WTC11 (cell line): ENCODE results near the gene ZNF584. TPM values are rescaled to one million over a fixed set of nuclear protein-coding genes. Genes with fewer than 3 reads are reported as not detected.

Source experiments
- ATAC-seq: fragments of 200-7000 bp; cut with Tn5 transposase; 2 replicates; pipeline ENCODE4 v1.10.0; 2021; ENCODE audit warnings: mild to moderate bottlenecking, moderate library complexity
- CTCF ChIA-PET: fragments of 300-600 bp; sonication (Branson Sonifier 250); formaldehyde crosslinking; loops from one replicate; lab custom pipeline; 2021; ENCODE audit warnings: antibody characterized with exemption; lab: Charles Lee
- POLR2A ChIA-PET: fragments of 350-600 bp; sonication (Branson Sonifier 250); formaldehyde crosslinking; loops from one replicate; lab custom pipeline; 2021; ENCODE audit warnings: antibody characterized with exemption; lab: Charles Lee
- DNase-seq: peaks from one replicate; pipeline ENCODE4 v3.0.0; 2021; ENCODE audit warnings: low spot score
- H3K27ac Mint-ChIP-seq: 2 replicates; pipeline ENCODE4 v1.8.0; 2021; ENCODE audit warnings: mixed read lengths
- H3K27me3 Mint-ChIP-seq: 2 replicates; pipeline ENCODE4 v1.8.0; 2021; ENCODE audit warnings: low read depth, mild to moderate bottlenecking, moderate library complexity, mixed read lengths
- H3K36me3 Mint-ChIP-seq: 2 replicates; pipeline ENCODE4 v1.8.0; 2021; ENCODE audit warnings: mixed read lengths
- H3K4me1 Mint-ChIP-seq: 2 replicates; pipeline ENCODE4 v1.8.0; 2022; ENCODE audit warnings: mixed read lengths
- H3K4me3 Mint-ChIP-seq: 2 replicates; pipeline ENCODE4 v1.8.0; 2021; ENCODE audit warnings: mild to moderate bottlenecking, moderate library complexity, mixed read lengths
- H3K9me3 Mint-ChIP-seq: 2 replicates; pipeline ENCODE4 v1.8.0; 2021; ENCODE audit warnings: mixed read lengths
- ESRRA ChIP-seq: sonication (generic); formaldehyde crosslinking; IDR thresholded peaks from 2 replicates; pipeline ENCODE4 v1.8.1; 2022; ENCODE audit warnings: mild to moderate bottlenecking, missing genetic modification reagents, borderline replicate concordance
- FOXK1 ChIP-seq: sonication (generic); formaldehyde crosslinking; IDR thresholded peaks from 2 replicates; pipeline ENCODE4 v1.8.0; 2022; ENCODE audit warnings: mild to moderate bottlenecking, moderate library complexity, missing genetic modification reagents
- GRHL2 ChIP-seq: fragments of 250-450 bp; sonication (Bioruptor Pico); IDR thresholded peaks from 2 replicates; pipeline ENCODE4 v1.8.0; 2022; ENCODE audit warnings: mild to moderate bottlenecking, moderate library complexity; ENCODE audit not compliant: insufficient replicate concordance, severe bottlenecking
- JUN ChIP-seq: sonication (generic); formaldehyde crosslinking; IDR thresholded peaks from 2 replicates; pipeline ENCODE4 v1.8.0; 2023; ENCODE audit warnings: mild to moderate bottlenecking, missing genetic modification reagents
- NR1H2 ChIP-seq: sonication (generic); formaldehyde crosslinking; IDR thresholded peaks from 2 replicates; pipeline ENCODE4 v1.9.0; 2021; ENCODE audit warnings: mild to moderate bottlenecking, moderate library complexity, missing genetic modification reagents
- PRRX2 ChIP-seq: fragments of 250-450 bp; sonication (Bioruptor Pico); IDR thresholded peaks from 2 replicates; pipeline ENCODE4 v1.8.0; 2021; ENCODE audit warnings: mild to moderate bottlenecking
- SMAD4 ChIP-seq: sonication (generic); formaldehyde crosslinking; IDR thresholded peaks from 2 replicates; pipeline ENCODE4 v1.8.0; 2022; ENCODE audit warnings: mild to moderate bottlenecking, missing genetic modification reagents
- TP53 ChIP-seq: sonication (generic); formaldehyde crosslinking; IDR thresholded peaks from 2 replicates; pipeline ENCODE4 v1.8.1; 2023; ENCODE audit warnings: mild to moderate bottlenecking, missing genetic modification reagents
- ZBTB21 ChIP-seq: sonication (generic); formaldehyde crosslinking; IDR thresholded peaks from 2 replicates; pipeline ENCODE4 v1.8.1; 2023; ENCODE audit warnings: mild to moderate bottlenecking, missing genetic modification reagents, borderline replicate concordance
- ZNF263 ChIP-seq: sonication (generic); formaldehyde crosslinking; IDR thresholded peaks from 2 replicates; pipeline ENCODE4 v1.8.1; 2022; ENCODE audit warnings: low read depth, mild to moderate bottlenecking, moderate library complexity, missing genetic modification reagents
- ZNF416 ChIP-seq: fragments of 250-450 bp; sonication (Bioruptor Pico); IDR thresholded peaks from 2 replicates; pipeline ENCODE4 v1.9.0; 2021; ENCODE audit warnings: mild to moderate bottlenecking, inconsistent platforms
- ZNF671 ChIP-seq: fragments of 250-450 bp; sonication (Bioruptor Pico); IDR thresholded peaks from 2 replicates; pipeline ENCODE4 v1.8.0; 2021; ENCODE audit warnings: mild to moderate bottlenecking
- total RNA-seq: library from RNA; stranded (reverse); gene quantifications from 3 replicates; pipeline ENCODE4 v1.2.3, GENCODE V29; 2021
- TF ChIP-seq, protein P1 (sequence below): fragments of 250-450 bp; sonication (Bioruptor Pico); conservative IDR thresholded peaks from 2 replicates; pipeline ENCODE4 v1.9.0; 2021; ENCODE audit warnings: mild to moderate bottlenecking
- TF ChIP-seq, protein P2 (sequence below): sonication (generic); formaldehyde crosslinking; IDR thresholded peaks from 2 replicates; pipeline ENCODE4 v1.8.1; 2022; ENCODE audit warnings: low read depth, missing genetic modification reagents, borderline replicate concordance
- TF ChIP-seq, protein P3 (sequence below): fragments of 250-450 bp; sonication (Bioruptor Pico); IDR thresholded peaks from 2 replicates; pipeline ENCODE4 v1.9.0; 2021; ENCODE audit warnings: mild to moderate bottlenecking
- TF ChIP-seq, protein P4 (sequence below): sonication (generic); formaldehyde crosslinking; IDR thresholded peaks from 2 replicates; pipeline ENCODE4 v1.8.0; 2023; ENCODE audit warnings: missing genetic modification reagents, mild to moderate bottlenecking, borderline replicate concordance
- TF ChIP-seq, protein P5 (sequence below): sonication (generic); formaldehyde crosslinking; IDR thresholded peaks from 2 replicates; pipeline ENCODE4 v1.8.0; 2022; ENCODE audit warnings: mild to moderate bottlenecking, missing genetic modification reagents
- TF ChIP-seq, protein P6 (sequence below): fragments of 250-450 bp; sonication (Bioruptor Pico); IDR thresholded peaks from 2 replicates; pipeline ENCODE4 v1.8.0; 2021; ENCODE audit warnings: mild to moderate bottlenecking

The ZNF584 gene
- total RNA-seq, 1 experiment from 2014 or later: 6.8 TPM

DNA sequence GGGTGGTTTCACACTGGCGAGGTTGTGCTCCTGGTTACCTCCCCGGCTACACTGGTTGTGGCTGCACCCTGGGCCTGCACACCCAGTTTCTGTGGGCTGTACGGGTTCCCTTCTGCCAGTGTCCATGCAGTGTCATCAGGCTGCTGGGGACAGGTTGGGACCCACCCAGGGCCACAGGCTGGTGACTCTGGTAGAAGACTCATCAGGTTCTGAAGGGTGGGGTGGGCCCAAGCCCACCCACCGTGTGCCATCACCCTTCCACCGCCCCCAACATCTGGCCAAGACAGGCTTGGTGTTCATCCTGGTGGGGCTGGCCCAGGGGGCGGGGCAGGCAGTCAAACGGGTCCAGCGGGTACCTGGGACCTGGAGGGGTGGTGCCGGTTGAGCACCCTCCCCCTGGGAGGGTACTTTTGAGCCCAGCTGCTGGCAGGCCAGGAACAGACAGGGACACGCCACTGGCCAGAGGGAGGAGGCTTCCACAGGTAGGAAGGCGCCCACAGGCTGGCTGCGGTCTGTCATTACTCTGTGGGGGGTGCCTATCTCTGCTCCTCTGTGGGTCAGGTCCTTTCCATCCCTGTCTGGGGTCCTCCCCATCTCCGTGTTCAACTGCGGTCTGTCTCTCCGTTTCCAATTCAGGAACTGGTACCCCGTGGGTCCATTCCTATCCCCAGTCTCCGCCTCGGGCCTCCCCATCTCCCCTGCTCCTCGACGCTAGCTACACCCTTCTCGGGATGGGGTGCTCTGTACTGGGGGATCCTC is 13.1 kb upstream of the ZNF584 start, which contains the start of gene RNF225 (continued):
- TF ChIP-seq, protein P1, sequence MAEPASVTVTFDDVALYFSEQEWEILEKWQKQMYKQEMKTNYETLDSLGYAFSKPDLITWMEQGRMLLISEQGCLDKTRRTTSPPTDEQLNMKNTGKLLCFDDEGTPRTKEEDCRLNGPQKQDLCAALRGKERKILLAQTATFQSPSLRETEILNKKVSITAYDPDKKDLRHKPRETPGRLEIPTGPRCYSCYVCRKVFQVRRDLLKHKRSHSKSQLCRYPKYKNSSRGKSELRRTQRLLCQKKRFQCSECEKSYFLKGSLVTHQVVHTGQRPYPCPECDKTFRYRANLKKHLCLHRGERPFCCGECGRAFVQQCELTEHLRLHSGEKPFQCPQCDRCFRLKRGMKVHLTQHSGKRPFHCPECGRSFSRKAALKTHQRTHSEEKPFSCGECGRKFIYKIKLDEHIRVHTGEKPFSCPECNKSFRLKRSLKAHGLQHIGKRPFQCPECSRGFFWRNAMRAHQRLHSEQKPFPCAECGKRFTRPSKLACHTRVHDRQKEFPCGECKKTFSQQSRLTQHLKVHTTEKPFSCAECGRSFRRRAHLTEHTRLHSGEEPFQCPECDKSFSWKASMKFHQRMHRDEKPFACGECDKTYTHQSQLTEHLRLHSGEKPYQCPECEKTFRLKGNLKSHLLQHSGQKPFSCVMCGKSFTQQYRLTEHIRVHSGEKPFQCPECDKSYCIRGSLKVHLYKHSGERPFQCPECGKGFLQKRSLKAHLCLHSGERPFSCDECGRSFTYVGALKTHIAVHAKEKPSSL (CRISPR knock-in tag): peak; percentile 62; the same call in 1 of the 2 replicates
- TF ChIP-seq, all 79 proteins: peak for 14

DNA sequence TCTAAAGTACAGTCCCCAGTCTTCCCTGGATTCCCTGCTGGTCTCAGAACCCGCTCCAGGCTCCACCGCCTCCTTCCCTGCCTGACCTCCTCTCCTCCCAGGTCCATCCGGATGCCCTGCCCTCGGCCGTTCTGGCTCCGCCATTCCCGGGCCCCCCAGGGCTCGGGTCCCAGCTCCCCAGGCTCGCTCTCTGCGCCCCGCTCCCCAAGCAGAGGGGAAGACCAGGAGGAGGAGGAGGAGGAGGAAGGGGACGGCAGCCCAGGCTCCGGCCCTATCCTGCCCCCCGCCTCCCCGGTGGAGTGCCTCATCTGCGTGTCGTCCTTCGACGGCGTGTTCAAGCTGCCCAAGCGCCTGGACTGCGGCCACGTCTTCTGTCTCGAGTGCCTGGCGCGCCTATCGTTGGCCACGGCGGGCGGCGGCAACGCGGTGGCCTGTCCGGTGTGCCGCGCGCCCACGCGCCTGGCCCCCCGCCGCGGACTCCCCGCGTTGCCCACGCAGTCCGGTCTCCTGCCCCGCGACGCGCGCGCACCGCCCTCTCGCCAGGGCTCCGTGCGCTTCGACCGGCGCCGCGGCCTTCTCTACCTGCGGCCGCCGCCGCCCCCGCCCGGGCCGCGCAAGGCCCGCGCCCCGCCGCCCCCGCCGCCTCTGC is 12.3 kb upstream of the ZNF584 start:
- Mint-ChIP-seq H3K36me3 (peaks cover 30% of the 10 kb centered on the region), H3K27ac (peak overlapping the region; percentile 36; the same call in 1 of the 2 replicates), H3K9me3 (no peaks in the 10 kb centered on the region), H3K4me1 (peaks cover 16% of the 10 kb centered on the region), H3K4me3 (peak overlapping the region; percentile 73), H3K27me3 (peaks cover 36% of the 10 kb centered on the region)
- ChIA-PET POLR2A (interaction anchor here (0.7 to 1.8 kb wide), 3 partner anchors 11 to 73 kb away, joined by 3 to 6 read pairs (median 4); partner anchors contain the start of gene ZNF497), CTCF (interaction anchor here (1.2 to 1.7 kb wide), 3 partner anchors 57 to 185 kb away, joined by 3 to 5 read pairs (median 5); partner anchors contain the start of gene ZBTB45)
- ATAC-seq: peak; percentile 49
- peak; percentile 36 for DNase-seq
- TF ChIP-seq SMAD4 (CRISPR knock-in tag): no peak
- TF ChIP-seq GRHL2 (CRISPR knock-in tag): no peak
- TF ChIP-seq, protein P2, sequence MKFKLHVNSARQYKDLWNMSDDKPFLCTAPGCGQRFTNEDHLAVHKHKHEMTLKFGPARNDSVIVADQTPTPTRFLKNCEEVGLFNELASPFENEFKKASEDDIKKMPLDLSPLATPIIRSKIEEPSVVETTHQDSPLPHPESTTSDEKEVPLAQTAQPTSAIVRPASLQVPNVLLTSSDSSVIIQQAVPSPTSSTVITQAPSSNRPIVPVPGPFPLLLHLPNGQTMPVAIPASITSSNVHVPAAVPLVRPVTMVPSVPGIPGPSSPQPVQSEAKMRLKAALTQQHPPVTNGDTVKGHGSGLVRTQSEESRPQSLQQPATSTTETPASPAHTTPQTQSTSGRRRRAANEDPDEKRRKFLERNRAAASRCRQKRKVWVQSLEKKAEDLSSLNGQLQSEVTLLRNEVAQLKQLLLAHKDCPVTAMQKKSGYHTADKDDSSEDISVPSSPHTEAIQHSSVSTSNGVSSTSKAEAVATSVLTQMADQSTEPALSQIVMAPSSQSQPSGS (CRISPR knock-in tag): no peak
- peak; percentile 91; the same call in 1 of the 2 replicates for TF ChIP-seq ZNF416 (CRISPR knock-in tag)
- TF ChIP-seq PRRX2 (CRISPR knock-in tag): peak; percentile 82
- no peak for TF ChIP-seq TP53 (CRISPR knock-in tag)
- TF ChIP-seq NR1H2 (CRISPR knock-in tag): no peak
- TF ChIP-seq, protein P3, sequence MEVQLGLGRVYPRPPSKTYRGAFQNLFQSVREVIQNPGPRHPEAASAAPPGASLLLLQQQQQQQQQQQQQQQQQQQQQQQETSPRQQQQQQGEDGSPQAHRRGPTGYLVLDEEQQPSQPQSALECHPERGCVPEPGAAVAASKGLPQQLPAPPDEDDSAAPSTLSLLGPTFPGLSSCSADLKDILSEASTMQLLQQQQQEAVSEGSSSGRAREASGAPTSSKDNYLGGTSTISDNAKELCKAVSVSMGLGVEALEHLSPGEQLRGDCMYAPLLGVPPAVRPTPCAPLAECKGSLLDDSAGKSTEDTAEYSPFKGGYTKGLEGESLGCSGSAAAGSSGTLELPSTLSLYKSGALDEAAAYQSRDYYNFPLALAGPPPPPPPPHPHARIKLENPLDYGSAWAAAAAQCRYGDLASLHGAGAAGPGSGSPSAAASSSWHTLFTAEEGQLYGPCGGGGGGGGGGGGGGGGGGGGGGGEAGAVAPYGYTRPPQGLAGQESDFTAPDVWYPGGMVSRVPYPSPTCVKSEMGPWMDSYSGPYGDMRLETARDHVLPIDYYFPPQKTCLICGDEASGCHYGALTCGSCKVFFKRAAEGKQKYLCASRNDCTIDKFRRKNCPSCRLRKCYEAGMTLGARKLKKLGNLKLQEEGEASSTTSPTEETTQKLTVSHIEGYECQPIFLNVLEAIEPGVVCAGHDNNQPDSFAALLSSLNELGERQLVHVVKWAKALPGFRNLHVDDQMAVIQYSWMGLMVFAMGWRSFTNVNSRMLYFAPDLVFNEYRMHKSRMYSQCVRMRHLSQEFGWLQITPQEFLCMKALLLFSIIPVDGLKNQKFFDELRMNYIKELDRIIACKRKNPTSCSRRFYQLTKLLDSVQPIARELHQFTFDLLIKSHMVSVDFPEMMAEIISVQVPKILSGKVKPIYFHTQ: peak; percentile 60
- TF ChIP-seq ZNF263: peak; percentile 58; the same call in 1 of the 2 replicates
- TF ChIP-seq ZNF671 (CRISPR knock-in tag): peak; percentile 75; the same call in 1 of the 2 replicates
- peak; percentile 35; the same call in 1 of the 2 replicates for TF ChIP-seq JUN (CRISPR knock-in tag)
- TF ChIP-seq, protein P4, sequence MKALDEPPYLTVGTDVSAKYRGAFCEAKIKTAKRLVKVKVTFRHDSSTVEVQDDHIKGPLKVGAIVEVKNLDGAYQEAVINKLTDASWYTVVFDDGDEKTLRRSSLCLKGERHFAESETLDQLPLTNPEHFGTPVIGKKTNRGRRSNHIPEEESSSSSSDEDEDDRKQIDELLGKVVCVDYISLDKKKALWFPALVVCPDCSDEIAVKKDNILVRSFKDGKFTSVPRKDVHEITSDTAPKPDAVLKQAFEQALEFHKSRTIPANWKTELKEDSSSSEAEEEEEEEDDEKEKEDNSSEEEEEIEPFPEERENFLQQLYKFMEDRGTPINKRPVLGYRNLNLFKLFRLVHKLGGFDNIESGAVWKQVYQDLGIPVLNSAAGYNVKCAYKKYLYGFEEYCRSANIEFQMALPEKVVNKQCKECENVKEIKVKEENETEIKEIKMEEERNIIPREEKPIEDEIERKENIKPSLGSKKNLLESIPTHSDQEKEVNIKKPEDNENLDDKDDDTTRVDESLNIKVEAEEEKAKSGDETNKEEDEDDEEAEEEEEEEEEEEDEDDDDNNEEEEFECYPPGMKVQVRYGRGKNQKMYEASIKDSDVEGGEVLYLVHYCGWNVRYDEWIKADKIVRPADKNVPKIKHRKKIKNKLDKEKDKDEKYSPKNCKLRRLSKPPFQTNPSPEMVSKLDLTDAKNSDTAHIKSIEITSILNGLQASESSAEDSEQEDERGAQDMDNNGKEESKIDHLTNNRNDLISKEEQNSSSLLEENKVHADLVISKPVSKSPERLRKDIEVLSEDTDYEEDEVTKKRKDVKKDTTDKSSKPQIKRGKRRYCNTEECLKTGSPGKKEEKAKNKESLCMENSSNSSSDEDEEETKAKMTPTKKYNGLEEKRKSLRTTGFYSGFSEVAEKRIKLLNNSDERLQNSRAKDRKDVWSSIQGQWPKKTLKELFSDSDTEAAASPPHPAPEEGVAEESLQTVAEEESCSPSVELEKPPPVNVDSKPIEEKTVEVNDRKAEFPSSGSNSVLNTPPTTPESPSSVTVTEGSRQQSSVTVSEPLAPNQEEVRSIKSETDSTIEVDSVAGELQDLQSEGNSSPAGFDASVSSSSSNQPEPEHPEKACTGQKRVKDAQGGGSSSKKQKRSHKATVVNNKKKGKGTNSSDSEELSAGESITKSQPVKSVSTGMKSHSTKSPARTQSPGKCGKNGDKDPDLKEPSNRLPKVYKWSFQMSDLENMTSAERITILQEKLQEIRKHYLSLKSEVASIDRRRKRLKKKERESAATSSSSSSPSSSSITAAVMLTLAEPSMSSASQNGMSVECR (CRISPR knock-in tag): no peak
- peak; percentile 27; the same call in 1 of the 2 replicates for TF ChIP-seq ESRRA (CRISPR knock-in tag)
- TF ChIP-seq, protein P5, sequence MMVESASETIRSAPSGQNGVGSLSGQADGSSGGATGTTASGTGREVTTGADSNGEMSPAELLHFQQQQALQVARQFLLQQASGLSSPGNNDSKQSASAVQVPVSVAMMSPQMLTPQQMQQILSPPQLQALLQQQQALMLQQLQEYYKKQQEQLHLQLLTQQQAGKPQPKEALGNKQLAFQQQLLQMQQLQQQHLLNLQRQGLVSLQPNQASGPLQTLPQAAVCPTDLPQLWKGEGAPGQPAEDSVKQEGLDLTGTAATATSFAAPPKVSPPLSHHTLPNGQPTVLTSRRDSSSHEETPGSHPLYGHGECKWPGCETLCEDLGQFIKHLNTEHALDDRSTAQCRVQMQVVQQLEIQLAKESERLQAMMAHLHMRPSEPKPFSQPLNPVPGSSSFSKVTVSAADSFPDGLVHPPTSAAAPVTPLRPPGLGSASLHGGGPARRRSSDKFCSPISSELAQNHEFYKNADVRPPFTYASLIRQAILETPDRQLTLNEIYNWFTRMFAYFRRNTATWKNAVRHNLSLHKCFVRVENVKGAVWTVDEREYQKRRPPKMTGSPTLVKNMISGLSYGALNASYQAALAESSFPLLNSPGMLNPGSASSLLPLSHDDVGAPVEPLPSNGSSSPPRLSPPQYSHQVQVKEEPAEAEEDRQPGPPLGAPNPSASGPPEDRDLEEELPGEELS: peak; percentile 32; the same call in 1 of the 2 replicates
- TF ChIP-seq, protein P6, sequence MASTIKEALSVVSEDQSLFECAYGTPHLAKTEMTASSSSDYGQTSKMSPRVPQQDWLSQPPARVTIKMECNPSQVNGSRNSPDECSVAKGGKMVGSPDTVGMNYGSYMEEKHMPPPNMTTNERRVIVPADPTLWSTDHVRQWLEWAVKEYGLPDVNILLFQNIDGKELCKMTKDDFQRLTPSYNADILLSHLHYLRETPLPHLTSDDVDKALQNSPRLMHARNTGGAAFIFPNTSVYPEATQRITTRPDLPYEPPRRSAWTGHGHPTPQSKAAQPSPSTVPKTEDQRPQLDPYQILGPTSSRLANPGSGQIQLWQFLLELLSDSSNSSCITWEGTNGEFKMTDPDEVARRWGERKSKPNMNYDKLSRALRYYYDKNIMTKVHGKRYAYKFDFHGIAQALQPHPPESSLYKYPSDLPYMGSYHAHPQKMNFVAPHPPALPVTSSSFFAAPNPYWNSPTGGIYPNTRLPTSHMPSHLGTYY (CRISPR knock-in tag): no peak
- no peak for TF ChIP-seq ZBTB21 (CRISPR knock-in tag)
- TF ChIP-seq FOXK1 (CRISPR knock-in tag): no peak
